HepG2 (cell line): ENCODE results near the gene URB1. TPM values are rescaled to one million over a fixed set of nuclear protein-coding genes. Genes with fewer than 3 reads are reported as not detected.
A peak's percentile ranks its signal among the peaks of the same experiment; 100 is the strongest.

Experiments used
- AGO2 ChIP-seq: fragments of 200-400 bp; formaldehyde crosslinking; optimal IDR thresholded peaks from 2 replicates; pipeline ENCODE3; 2017; ENCODE audit warnings: mild to moderate bottlenecking, low read depth, low read length, moderate library complexity
- DMAP1 ChIP-seq: IDR thresholded peaks from 2 replicates; pipeline ENCODE4 v1.6.1; 2016
- FOXM1 ChIP-seq: sonication (generic); formaldehyde crosslinking; IDR thresholded peaks from 2 replicates; pipeline ENCODE4 v1.5.0; 2020; ENCODE audit warnings: missing genetic modification reagents
- GPBP1L1 ChIP-seq: sonication (generic); formaldehyde crosslinking; IDR thresholded peaks from 2 replicates; pipeline ENCODE4 v1.5.0; 2020; ENCODE audit warnings: mild to moderate bottlenecking, missing genetic modification reagents
- HBP1 ChIP-seq: IDR thresholded peaks from 2 replicates; pipeline ENCODE4 v1.6.1; 2016; ENCODE audit warnings: low read depth, control low read depth
- HIVEP1 ChIP-seq: sonication (generic); formaldehyde crosslinking; IDR thresholded peaks from 2 replicates; pipeline ENCODE4 v1.4.0; 2020; ENCODE audit warnings: mild to moderate bottlenecking, missing genetic modification reagents
- HMGA1 ChIP-seq: sonication (generic); formaldehyde crosslinking; conservative IDR thresholded peaks from 2 replicates; pipeline ENCODE4 v1.4.0; 2020; ENCODE audit warnings: missing genetic modification reagents
- LBX2 ChIP-seq: sonication (generic); formaldehyde crosslinking; IDR thresholded peaks from 2 replicates; pipeline ENCODE4 v1.5.0; 2020; ENCODE audit warnings: missing genetic modification reagents, mild to moderate bottlenecking, borderline replicate concordance
- PRDM10 ChIP-seq: sonication (generic); formaldehyde crosslinking; IDR thresholded peaks from 2 replicates; pipeline ENCODE4 v1.4.0; 2020; ENCODE audit warnings: low read depth, missing genetic modification reagents
- ZNF264 ChIP-seq: sonication (generic); formaldehyde crosslinking; IDR thresholded peaks from 2 replicates; pipeline ENCODE4 v1.4.0; 2020; ENCODE audit warnings: missing genetic modification reagents
- ZNF318 ChIP-seq: sonication (generic); formaldehyde crosslinking; IDR thresholded peaks from 2 replicates; pipeline ENCODE4 v1.4.0; 2020; ENCODE audit warnings: mild to moderate bottlenecking, missing genetic modification reagents
- ZNF530 ChIP-seq: sonication (generic); formaldehyde crosslinking; IDR thresholded peaks from 2 replicates; pipeline ENCODE4 v1.5.0; 2020; ENCODE audit warnings: low read depth, mild to moderate bottlenecking, missing genetic modification reagents
- ZNF75D ChIP-seq: sonication (generic); formaldehyde crosslinking; IDR thresholded peaks from 2 replicates; pipeline ENCODE4 v1.8.1; 2023; ENCODE audit warnings: missing genetic modification reagents, mild to moderate bottlenecking, borderline replicate concordance
- ZZZ3 ChIP-seq: sonication (generic); formaldehyde crosslinking; IDR thresholded peaks from 2 replicates; pipeline ENCODE4 v1.4.0; 2020; ENCODE audit warnings: missing genetic modification reagents, mild to moderate bottlenecking, borderline replicate concordance
- polyA plus RNA-seq, 8 experiments: library from polyadenylated mRNA; depleted of rRNA in 3 of 8; stranded (reverse) in 7 of 8; unstranded in 1 of 8; fragments of >200 nt; fragmentation: Illumina TruSeq in 4 of 8; extraction: Trizol in 4 of 8; gene quantifications; 2 replicates each; pipeline versions ENCODE4 v1.2.1 to v1.2.3, GENCODE V29; 2011 to 2016; ENCODE audit warnings: low read depth in 4 of 8, missing spikeins in 1 of 8, mixed read lengths in 1 of 8; ENCODE audit not compliant: insufficient read depth in 1 of 8
- total RNA-seq, 5 experiments: library from RNA; depleted of rRNA; stranded (reverse); fragments of >200 nt; fragmentation: Illumina TruSeq; extraction: Trizol; gene quantifications; 2 replicates each; pipeline ENCODE4 v1.2.3, GENCODE V29; 2016; ENCODE audit warnings: low read depth in 1 of 5

The URB1 gene
- total and polyA plus RNA-seq, 2 of the 13 experiments (the other 11 are each of a cell fraction or from before 2014, with no cell fraction given) = 4.5 to 16.7 TPM

- no peak for TF ChIP-seq LBX2 (CRISPR knock-in tag)
- TF ChIP-seq DMAP1 = no peak
- no peak for TF ChIP-seq HMGA1
- TF ChIP-seq ZNF318 (CRISPR knock-in tag) = no peak
- TF ChIP-seq FOXM1 (CRISPR knock-in tag) = no peak
- TF ChIP-seq PRDM10 = no peak
- TF ChIP-seq GPBP1L1 (CRISPR knock-in tag) = no peak
- peak; percentile 37; the same call in 1 of the 2 replicates for TF ChIP-seq ZZZ3 (CRISPR knock-in tag)
- TF ChIP-seq ZNF264 (CRISPR knock-in tag) = no peak
- no peak for TF ChIP-seq ZNF530 (CRISPR knock-in tag)
- TF ChIP-seq ZNF75D (CRISPR knock-in tag) = no peak
- no peak for TF ChIP-seq HBP1 (CRISPR knock-in tag)
- TF ChIP-seq HIVEP1 = 0 out of 2 replicates have a peak, but pooled peaks have one; percentile 45
- peak; percentile 83 for TF ChIP-seq AGO2
Measured at GRCh38 chr21:32392299-32392879, 423 bp downstream of the URB1 start (continued).
